DMS153 treated with DMSO at 0.1 percent for 48 hours (cell line): ENCODE results near the gene RPL18A.
"Not testable (repeated sequence)": the region's sequence is repeated elsewhere in the genome, so short reads cannot be mapped to it uniquely, and the experiment has no call there.

ENCODE experiments used
- DNase-seq: peaks from one replicate; lab custom pipeline; 2025; ENCODE audit not compliant: unreplicated experiment; lab: John Stamatoyannopoulos, UW

RPL18A gene

GRCh38 chr19:17866312-17866963, 6.7 kb downstream of the RPL18A start:
- no peak for DNase-seq

GRCh38 chr19:17866964-17867486, 7.3 kb downstream of the RPL18A start:
- DNase-seq: no peak

GRCh38 chr19:17868669-17869068, 9.0 kb downstream of the RPL18A start:
- DNase-seq: no peak

- DNase-seq: no peak
Measured at GRCh38 chr19:17869114-17869608, 9.5 kb downstream of the RPL18A start.

- no peak for DNase-seq
Measured at GRCh38 chr19:17871032-17871877, 11.5 kb downstream of the RPL18A start.

GRCh38 chr19:17871878-17872250, 12.2 kb downstream of the RPL18A start, which contains the start of gene SLC5A5:
Gene SLC5A5 (plus strand): TSS chr19:17871945. CDS start chr19:17872320, 375 bp downstream.
- no peak for DNase-seq

GRCh38 chr19:17872251-17873001, 12.7 kb downstream of the RPL18A start:
- no peak for DNase-seq

- peak; percentile 30 for DNase-seq
Measured at GRCh38 chr19:17873786-17874757, 14.4 kb downstream of the RPL18A start.

- DNase-seq: no peak
Measured at GRCh38 chr19:17874758-17875135, 15.0 kb downstream of the RPL18A start.

- DNase-seq: no peak
Measured at GRCh38 chr19:17877696-17878095, 18.0 kb downstream of the RPL18A start.

GRCh38 chr19:17879466-17879865, 19.8 kb downstream of the RPL18A start:
- DNase-seq: no peak

GRCh38 chr19:17881701-17882100, 22.0 kb downstream of the RPL18A start:
- DNase-seq: no peak

GRCh38 chr19:17883627-17884410, 24.1 kb downstream of the RPL18A start:
- no peak for DNase-seq

GRCh38 chr19:17886515-17886914, 26.8 kb downstream of the RPL18A start:
- DNase-seq: no peak

- DNase-seq: not testable (repeated sequence)
Measured at GRCh38 chr19:17887221-17887620, 27.5 kb downstream of the RPL18A start.

GRCh38 chr19:17888260-17888659, 28.6 kb downstream of the RPL18A start:
- no peak for DNase-seq

- DNase-seq: no peak
Measured at GRCh38 chr19:17889609-17890214, 30.0 kb downstream of the RPL18A start.

- no peak for DNase-seq
Measured at GRCh38 chr19:17893766-17894165, 34.1 kb downstream of the RPL18A start.

GRCh38 chr19:17902701-17903100, 43.0 kb downstream of the RPL18A start:
- no peak for DNase-seq
